Coronary artery (tissue), 2 donors: Measurements from ENCODE around the gene NLRP6.
"Not testable (repeated sequence)": the region's sequence is repeated elsewhere in the genome, so short reads cannot be mapped to it uniquely, and the experiment has no call there.

ENCODE experiments used
- DNase-seq: peaks from one replicate; pipeline ENCODE4 v3.0.0-alpha.2; 2017; ENCODE audit warnings: low spot score
- H3K27ac ChIP-seq, 2 donors: fragments of 200-600 bp; sonication (generic); one replicate each; pipeline ENCODE4 v1.5.1; 2016 to 2019
- H3K4me3 ChIP-seq: fragments of 200-600 bp; sonication (generic); 2 replicates; pipeline ENCODE4 v1.5.1; 2016; ENCODE audit warnings: mild to moderate bottlenecking, moderate library complexity
- TF ChIP-seq, protein P1 (sequence below): fragments of 200-600 bp; sonication (generic); IDR thresholded peaks from one replicate; pipeline ENCODE4 v1.5.1; 2019; ENCODE audit warnings: antibody characterized with exemption

Gene NLRP6

DNA sequence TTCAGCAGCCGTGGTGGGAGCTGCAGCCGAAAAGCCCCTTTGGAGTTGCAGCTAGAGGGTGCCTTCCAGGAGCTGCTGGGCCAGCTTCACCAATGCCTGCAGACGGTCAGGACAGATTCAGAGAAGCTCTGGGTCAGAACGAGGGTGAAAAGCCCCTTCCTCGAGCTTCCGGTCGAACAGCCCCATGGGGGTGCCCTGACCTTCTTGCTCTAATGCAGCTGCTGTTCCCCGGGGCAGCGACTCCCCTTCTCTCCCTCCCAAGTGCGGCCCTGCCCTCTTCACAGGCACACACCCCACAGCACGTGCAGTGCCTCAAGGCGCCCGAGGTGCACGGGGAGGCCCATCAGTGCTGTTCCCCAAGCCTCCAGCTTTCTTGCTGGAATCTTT, 52.1 kb downstream of the NLRP6 start:
- DNase-seq, result peak; percentile 69
- TF ChIP-seq, protein P1, sequence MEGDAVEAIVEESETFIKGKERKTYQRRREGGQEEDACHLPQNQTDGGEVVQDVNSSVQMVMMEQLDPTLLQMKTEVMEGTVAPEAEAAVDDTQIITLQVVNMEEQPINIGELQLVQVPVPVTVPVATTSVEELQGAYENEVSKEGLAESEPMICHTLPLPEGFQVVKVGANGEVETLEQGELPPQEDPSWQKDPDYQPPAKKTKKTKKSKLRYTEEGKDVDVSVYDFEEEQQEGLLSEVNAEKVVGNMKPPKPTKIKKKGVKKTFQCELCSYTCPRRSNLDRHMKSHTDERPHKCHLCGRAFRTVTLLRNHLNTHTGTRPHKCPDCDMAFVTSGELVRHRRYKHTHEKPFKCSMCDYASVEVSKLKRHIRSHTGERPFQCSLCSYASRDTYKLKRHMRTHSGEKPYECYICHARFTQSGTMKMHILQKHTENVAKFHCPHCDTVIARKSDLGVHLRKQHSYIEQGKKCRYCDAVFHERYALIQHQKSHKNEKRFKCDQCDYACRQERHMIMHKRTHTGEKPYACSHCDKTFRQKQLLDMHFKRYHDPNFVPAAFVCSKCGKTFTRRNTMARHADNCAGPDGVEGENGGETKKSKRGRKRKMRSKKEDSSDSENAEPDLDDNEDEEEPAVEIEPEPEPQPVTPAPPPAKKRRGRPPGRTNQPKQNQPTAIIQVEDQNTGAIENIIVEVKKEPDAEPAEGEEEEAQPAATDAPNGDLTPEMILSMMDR, result no peak
- H3K27ac ChIP-seq, result no peak overlapping the region
- no peak overlapping the region for H3K4me3 ChIP-seq

DNA sequence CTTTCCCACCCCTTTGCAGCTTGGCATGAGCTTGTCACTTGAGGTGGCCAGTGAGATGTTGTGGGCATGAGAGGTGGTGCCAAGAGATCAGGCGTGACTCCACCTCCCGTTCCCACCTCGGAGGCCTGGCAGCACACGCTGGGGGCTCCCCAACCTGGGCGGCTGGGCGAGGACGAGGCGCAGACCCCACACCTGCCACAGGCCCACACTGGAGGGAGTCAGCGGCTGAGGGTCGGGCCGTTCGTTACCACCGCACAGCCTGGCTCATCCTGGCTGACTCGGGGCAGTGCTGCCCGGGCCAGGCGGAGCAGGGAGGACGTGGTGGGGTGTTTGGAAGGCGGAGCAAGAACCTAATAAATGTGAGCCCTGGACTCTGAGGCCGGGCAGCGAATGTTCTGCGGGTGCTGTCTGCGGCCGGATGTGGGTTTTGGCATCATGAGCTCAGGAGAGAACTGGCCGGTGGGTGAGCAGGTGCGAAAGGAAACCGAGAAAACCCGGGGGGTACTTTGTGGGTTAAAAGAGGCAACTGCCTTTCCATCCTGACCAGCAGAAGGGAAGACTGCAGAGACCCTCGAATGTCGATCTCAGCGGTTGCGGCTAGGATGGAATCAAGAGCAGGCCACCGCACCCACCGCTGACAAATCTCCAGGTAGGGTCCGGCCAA, 52.6 kb downstream of the NLRP6 start:
- H3K27ac ChIP-seq, result no peak overlapping the region
- TF ChIP-seq, protein P1, result no peak
- H3K4me3 ChIP-seq, result no peak overlapping the region
- peak; percentile 66 for DNase-seq

DNA sequence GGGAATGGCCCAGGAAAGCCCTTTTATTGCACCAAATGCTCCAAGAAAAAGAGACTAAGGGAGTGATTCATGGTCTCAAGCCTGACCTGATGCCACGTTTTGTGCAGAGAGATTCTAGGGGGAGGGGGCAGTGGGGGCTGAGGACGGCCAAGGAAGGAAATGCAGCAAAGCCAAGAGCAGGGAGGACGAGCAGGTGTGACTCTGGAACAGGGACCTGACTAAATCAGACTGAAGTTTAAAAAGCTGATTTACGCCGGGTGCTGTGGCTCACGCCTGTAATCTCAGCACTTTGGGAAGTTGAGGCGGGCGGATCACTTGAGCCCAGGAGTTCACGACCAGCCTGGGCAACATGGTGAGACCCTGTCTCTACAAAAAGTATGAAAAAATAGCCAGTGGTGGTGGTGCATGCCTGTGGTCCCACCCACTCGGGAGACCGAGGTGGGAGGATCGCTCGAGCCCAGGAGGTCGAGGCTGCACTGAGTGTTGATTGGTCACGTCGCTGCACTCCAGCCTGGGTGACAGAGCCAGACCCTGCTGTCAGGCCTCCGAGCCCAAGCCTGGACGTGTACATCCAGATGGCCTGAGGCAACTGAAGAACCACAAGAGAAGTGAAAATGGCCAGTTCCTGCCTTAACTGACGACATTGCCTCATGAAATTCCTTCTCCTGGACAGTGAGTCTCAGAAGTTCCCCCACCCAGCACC, 53.3 kb downstream of the NLRP6 start:
- H3K27ac ChIP-seq, result no peak overlapping the region
- DNase-seq, result peak; percentile 49
- TF ChIP-seq, protein P1, result no peak
- no peak overlapping the region for H3K4me3 ChIP-seq

DNA sequence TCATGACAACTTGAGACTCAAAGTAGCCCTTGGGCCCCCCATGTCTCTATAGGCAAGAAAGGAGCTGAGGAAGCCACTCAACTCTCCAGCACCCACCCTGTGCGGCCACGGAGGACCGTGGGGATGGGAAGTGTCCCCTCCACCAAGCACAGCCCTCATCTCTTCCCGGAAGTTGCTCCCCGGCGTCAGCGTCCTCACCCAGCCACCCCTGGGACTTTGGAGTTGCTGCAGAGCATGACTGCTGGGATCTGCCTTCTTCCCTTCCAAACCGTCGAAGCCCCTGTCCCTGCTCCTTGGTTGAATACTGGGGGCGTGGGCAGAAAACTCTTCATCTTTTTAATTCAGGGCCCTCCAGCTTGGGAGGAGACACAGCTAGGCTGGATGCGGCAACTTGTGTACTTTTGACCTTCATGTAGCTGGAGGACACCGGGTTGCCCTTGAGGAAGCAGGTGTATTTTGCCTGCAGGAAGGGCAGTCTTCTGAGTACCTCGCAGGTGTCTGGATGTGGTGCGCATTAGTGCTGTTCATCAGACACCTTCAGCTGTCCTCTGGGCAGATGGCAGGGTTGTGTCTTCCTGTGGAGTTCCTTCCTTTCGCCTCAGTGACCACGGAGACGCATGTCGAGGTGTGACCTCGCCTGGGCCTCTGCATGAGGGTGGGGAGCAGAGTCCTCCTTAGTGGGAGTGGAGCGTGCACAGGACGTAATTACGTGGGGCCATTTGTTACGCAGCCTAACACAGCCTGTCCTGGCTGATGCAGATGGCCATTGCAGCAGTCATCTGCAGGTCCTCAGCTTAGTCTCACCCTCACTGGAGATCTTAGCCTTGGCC, 54.7 kb downstream of the NLRP6 start:
- Histone ChIP-seq H3K27ac (no peak overlapping the region), H3K4me3 (no peak overlapping the region)

DNA sequence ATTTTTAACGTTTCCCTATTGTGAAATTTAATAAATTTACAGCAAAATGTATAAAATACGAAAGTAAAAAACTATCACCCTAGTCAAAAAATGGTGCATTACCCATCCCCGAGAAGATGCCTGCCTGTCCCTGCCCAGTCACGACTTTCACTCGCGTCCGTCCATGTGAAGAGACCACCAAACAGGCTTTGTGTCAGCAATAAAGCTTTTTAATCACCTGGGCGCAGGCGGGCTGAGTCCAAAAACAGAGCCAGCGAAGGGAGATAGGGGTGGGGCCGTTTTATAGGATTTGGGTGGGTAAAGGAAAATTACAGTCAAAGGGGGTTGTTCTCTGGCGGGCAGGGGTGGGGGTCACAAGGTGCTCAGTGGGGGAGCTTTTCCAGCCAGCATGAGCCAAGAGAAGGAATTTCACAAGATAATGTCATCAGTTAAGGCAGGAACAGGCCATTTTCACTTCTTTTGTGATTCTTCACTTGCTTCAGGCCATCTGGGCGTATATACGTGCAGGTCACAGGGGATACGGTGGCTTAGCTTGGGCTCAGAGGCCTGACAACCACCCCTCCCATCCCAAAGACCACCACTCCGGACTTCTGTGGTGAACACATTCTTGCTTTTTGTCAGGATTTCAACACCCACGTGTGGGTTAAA, 55.5 kb downstream of the NLRP6 start:
- H3K27ac ChIP-seq, result peak overlapping the region in 1 of 2 donors; percentile 47
- peak; percentile 19 for DNase-seq
- H3K4me3 ChIP-seq, result not testable (repeated sequence)

More for the DNA sequence above, 54.7 kb downstream of the NLRP6 start:
- DNase-seq, result peak; percentile 60
- TF ChIP-seq, protein P1, result no peak

DNA sequence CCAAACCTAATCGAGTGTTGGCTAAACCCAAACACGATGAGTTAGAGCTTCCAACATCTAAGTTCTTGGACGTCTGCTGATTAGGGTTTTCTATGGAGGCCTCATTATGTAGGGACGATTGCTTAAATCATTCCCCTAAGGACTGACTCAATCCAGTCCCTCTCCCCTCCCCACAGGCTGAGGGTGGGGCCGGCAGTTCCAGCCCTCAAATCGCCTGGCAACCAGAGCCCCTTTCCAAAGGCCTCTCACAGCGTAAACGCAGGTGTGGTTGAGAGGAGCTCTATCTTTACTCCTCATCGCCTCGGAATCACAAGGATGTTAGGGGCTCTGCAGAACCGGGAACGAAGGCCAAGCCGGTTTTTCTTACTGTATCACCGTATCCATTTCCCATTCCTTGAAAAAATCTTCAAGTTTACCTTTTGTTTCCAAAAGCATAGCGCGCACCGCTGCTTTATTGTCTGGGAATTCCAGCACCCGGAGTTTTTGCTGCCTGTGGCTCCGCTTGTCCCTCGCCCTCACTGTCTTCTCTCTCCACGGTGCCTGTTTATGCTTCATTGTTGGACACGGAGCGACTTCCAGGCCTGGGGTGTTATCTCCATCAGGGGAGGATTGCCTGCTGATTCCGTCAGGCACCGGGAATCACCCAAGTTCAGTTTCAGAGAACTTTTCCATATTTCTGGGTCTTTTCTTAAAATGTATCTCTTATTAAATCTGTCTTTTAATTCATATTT, 56.2 kb downstream of the NLRP6 start:
- TF ChIP-seq, protein P1, result no peak

More for the DNA sequence above, 56.2 kb downstream of the NLRP6 start:
- Histone ChIP-seq H3K27ac (peak overlapping the region in 1 of 2 donors; percentile 47), H3K4me3 (no peak overlapping the region)
- DNase-seq, result no peak
